NB4 (cell line): ENCODE data around the gene EFCAB7.

Source experiments
- MYC ChIP-seq: IDR thresholded peaks from 2 replicates; pipeline ENCODE4 v1.6.1; 2011; ENCODE audit warnings: low read depth, low read length
- POLR2A ChIP-seq: IDR thresholded peaks from 2 replicates; pipeline ENCODE4 v1.6.1; 2011; ENCODE audit warnings: mild to moderate bottlenecking; ENCODE audit not compliant: insufficient read length; ENCODE audit errors: extremely low read depth

- TF ChIP-seq MYC: no peak
- no peak for TF ChIP-seq POLR2A
These were observed 11.1 kb downstream of the EFCAB7 start for GRCh38 chr1:63534406-63534805.
